Hematopoietic multipotent progenitor cell treated with erythropoietin and hydrocortisone succinate and interleukin-3 and kit ligand, for 17 days (in vitro differentiated cells): ENCODE data around the gene SUFU.
"Not testable (repeated sequence)": the region's sequence is repeated elsewhere in the genome, so short reads cannot be mapped to it uniquely, and the experiment has no call there.

Source experiments
- DNase-seq: peaks from one replicate; pipeline ENCODE4 v3.0.0-alpha.2; 2015; ENCODE audit warnings: low spot score

SUFU gene

DNA sequence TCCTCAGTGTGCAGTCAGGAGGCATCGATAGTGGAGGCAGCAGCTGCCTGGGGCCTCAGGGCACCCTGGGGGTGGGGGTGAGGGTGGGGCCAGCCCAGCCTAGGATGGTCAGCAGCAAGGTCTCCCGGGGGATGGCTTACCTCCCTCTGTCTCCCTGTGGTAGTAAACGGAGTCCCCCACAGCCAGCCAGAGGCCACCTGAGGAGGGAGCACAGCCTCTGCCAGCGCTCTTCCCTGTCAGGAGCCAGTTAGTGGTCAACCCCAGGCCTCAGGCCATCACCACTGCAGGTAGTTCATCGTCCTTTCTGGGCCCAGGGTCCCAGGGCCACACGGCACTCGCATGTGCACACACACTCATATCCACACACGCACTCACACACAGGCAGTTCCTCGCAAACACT, 23.4 kb upstream of the SUFU start:
- no peak for DNase-seq

DNA sequence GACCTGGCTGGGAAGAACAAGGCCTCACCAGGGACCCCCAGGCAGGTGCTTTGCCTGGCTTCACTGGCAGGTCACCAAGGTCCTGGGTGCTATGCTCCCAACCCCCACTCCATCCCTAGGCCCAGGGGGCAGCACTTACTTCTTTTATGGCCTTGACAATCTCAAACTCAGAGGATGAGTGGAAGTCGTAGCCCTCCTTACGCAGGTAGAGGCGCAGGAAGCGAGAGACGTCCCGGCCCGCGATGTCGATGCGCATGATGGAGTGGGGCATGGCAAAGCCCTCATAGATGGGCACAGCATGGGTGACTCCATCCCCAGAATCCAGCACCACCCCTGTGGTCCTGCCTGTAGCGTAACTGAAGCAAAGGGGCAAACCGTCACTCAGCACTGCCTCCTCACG, 19.8 kb upstream of the SUFU start:
- DNase-seq = no peak

DNA sequence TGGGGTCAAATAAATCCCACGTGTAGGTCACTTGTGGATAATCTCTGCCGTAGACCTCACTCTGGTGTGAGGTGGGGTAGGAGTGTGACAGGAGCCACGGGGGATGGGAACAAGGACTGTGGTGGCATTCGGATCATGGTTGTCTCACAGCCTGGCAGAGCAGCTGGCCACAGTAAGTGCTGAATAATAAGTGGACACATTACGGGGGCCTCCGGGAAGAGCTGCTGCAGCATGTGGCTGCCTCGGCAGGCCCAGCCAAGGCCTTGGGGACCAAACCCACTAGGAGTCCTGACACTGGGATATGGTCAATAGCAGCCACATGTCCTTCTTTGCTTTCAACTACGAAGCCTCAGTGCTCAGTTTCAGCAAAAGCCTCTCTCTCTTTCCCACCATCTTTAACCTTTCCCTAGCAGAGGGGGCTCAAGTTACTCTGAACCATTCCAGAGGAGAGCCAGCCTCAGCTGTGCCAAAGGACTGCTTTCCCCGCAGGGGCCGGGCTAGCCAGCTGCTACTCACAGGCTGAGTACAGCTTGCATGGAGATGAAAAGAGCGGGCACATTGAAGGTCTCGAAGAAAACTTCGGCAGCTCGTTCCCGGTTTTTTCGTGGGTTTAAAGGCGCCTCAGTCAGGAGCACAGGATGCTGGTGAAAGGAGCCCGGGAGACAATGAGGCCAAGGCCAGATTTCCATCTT, 18.5 kb upstream of the SUFU start:
- no peak for DNase-seq

DNA sequence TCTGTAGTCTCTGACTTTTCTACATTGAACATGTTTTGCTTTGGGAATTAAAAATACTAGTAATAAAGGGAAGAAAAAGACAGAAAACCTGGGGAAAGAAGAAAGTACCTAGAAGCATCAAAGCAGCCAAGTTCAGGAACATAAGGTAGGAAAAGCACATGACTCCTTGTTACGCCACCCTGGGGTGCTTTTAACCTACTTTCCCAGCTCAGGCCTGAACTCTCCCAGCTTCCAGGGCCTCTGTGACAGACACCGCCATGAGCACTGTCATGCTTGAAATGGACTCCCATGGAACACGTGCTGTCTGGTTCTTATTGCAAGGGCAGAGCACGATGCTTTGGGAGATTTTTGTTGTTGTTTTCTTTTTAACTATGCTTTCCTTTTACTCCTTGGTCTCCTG, 12.6 kb upstream of the SUFU start:
- DNase-seq = no peak

DNA sequence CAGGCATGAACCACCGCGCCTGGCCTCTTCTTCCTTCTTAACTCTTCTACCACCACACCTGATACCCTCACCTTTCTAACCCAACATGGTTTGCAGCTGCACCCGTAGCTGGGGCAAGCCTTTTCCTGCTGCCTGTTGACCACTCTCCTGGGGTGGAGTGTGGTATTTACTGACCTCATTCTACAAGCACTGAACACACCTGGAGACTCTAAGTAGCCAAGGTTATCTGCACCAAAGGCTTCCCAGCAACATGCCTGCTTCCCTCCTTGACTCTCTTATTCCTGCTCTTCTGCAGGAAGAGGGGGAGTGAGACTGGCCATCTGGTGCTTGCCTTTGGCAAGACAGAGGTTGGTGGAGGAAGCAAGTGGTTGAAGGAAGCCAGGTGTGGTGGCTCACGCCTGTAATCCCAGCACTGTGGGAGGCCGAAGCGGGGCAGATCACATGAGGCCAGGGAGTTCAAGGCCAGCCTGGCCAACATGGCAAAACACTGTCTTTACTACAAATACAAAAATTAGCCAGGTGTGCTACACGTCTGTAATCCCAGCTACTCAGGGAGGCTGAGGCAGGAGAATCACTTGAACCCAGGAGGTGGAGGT, 11.3 kb upstream of the SUFU start:
- no peak for DNase-seq

DNA sequence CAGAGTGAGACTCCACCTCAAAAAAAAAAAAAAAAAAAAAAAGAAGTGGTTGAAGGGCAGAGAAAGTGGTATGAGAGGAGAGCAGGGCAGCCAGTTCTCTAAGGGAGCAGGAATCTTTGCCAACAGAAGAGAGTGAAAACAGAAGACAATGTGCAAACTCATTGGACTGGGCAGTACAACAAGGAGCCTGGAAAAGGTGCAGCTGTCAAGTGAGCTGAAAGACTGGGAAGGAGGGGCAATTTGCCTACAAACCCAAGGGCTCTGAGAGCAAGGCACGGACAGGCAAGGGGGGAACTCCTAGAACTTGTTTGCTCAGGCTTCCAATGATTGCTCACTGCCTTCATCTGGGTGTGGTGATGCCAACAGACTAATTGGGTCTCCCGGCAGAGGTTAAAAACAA, 10.8 kb upstream of the SUFU start:
- no peak for DNase-seq

DNA sequence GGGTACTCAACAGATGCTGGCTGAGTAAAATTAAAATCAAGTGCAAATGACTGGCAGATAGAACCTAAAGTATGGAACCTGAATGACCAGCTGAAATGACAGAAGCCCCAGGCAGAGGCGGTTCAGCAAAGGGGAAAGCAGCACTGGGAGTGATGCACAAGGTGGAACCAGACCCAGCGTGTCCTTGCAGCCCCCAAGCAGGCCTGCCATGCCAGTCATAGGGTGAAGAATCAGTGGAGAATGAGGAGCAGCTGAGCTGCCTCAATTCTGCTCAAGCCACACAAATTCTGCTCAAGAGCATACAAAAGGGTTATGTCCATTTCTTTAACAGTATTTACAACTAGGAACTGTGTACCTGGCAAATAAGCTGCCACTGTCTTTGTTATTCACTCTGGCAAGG, 10.0 kb upstream of the SUFU start:
- DNase-seq = no peak

DNA sequence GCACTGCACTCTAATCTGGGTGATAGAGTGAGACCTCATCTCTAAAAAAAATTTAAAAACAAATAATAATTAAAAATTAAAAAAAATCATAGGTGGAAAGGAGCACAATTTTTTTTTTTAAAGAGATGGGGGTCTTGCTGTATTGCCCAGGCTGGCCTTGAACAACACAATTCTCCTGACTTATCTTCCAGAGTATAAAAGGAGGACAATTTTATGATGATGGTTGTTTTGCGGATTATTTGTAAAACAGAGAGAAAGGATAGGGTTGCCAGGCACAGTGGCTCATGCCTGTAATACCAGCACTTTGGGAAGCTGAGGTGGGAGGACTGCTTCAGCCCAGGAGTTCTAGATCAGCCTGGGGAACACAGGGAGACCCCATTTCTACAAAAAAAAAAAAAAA, 6.2 kb upstream of the SUFU start:
- DNase-seq = no peak

DNA sequence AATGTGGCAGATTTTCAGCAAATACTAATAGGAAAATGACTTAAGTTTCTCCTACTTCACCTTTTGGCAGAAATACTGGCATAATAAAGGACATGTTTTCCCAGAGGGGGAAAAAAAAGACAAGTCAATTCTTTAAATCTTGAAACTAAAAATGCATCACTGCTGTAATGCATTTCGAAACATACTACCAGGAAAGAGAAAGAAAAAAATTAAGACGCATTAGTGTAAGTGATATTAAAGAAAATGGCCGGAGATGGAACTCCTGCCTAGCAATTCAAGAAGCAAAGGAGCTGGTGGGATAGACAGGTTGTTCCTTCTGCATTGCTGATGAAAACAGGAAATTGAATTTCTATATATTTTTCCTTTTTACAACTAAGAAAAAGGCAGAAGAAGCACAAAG, 4.4 kb upstream of the SUFU start:
- no peak for DNase-seq

DNA sequence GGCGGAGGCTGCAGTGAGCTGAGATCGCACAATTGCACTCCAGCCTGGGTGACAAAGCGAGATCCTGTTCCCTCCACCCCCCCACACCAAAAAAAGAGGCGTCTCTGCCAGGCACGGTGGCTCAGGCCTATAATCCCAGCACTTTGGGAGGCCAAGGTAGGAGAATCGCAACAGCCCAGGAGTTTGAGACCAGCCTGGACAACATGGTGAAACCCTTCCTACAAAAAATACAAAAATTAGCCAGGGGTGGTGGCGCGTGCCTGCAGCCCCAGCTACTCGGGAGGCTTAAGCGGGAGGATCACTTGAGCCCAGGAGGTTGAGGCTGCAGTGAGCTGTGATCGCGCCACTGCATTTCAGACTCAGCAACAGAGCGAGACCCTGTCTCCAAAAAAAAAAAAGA, 3.1 kb upstream of the SUFU start:
- not testable (repeated sequence) for DNase-seq

DNA sequence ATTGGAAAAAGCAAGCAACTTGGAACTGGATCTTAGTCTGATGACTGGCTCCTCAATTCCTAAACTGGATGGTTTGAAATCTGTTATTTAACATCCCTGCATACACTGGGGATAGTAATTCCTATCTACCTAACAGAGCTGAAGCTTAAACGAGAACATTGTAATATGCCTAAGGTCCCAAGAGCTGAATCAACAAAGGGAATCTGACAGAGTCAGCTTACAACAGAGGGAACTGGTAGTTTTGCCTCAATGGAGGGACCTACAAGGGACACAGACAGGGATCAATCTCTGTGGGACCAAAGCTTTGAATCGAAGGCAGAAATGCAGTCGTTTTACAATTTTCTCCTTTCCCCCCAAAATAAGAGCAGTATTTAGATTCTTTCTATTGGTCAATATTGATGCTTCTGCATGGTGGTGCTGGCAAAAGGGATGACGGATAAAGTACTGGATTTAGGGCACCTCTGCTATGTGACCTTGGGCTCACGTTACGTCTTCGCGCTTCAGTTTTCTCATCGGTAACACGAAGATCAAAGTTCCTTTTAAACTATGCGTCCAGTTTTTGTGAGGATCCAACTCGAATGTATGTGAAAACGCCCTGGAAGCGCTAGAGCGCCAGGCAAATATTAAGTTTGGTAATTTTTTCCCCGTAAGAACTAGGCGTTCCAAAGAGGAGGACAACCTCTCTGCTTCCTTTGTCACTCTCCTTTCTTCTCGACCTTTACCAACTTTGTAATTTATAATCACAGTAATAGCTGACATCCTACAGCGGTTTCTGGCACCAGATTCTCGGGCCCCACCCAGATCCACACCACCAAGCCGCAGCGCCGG, 2.4 kb upstream of the SUFU start:
- peak; percentile 19 for DNase-seq

DNA sequence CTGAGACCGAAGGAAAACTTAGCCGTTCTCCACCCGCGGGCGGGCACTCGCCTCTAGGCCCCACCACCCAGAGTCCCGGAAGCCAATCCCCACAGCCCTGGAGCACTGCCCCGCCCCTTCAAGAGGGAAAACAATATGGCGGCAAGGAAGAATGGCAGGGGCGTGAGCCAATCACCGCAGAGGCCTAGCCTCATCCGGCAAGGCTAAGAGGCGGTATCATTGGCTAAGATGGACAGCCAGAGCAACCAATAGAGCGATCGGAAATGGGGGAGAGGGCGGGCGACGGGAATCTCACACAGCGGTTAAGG, 1.8 kb upstream of the SUFU start:
- DNase-seq = peak; percentile 100

DNA sequence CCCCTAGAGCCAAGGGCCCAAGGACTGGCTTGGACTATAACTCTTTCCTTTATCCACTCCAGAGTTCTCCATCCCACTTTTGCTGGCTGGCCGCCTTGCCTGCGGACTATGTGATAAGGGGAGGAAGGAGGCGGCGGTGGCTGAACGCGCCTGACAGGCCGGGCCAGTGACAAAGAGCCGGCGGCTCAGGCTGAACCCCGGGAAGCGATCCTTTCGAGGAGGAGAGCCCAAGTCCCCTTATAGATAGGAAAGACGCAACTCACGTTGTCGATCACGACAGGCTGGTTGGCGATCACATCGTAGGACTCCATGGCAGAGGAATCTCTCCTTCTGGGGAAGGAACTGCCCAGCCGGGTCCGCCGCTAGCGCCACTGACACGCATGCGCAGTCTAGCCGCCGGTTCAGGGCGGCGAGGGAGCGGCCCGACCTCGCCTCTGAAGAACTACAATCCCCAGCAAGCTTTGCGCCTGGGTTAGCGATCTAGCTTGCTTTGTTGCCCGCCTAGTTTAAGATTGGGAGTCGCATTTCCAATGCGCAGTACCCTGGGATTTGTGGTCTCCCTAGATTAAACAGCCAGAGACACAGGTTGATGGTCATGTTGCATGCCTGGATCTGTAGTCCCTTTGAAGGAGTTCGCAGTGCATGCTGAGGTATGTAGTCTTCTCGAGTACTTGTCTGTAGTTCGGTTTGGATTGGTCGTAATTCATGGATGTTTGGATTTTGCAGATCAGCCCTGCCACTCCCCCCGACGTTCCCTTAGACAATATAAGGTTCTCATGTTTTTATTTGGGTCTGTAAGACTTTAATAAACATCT, 1.2 kb upstream of the SUFU start, which contains the start of gene ACTR1A:
ACTR1A (minus strand) TSS at position 376 of the 815 bp plus-strand sequence; CDS start at position 311, 65 bp downstream.
- DNase-seq = peak; percentile 99

DNA sequence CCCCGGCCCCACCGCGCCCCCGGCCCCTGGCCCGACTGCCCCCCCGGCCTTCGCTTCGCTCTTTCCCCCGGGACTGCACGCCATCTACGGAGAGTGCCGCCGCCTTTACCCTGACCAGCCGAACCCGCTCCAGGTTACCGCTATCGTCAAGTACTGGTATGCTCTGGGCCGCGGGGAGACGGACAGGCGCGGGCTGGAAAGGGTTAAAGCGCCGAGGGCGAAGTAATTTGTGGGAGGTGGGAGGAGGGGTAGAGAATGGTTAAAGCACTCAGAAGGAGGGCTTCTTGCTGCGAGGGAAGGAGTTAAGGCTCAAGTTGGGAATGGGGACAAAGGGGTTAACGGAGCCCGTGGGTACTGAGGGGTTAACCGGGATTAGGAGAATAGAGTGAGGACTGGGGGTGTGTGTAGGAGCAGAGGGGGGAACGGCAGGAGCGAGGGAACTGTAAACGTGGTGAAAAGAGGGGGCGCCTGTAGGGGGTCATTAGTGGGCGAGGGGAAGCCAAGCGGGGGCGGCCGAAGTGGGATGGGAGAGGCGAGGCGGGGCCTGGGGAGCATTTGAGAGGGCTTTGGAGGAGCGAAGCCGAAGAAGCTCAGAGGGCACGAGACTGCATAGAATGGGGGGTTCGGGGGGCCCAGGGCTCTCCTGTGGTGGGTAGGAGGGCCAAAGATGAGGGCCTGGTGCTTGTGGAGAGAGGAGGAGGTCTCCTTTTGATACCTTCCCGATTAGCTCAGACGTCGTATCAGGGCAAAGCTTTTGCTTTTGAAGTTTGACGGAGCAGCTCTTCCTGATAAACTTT, 605 bp downstream of the SUFU start:
- peak; percentile 36 for DNase-seq

DNA sequence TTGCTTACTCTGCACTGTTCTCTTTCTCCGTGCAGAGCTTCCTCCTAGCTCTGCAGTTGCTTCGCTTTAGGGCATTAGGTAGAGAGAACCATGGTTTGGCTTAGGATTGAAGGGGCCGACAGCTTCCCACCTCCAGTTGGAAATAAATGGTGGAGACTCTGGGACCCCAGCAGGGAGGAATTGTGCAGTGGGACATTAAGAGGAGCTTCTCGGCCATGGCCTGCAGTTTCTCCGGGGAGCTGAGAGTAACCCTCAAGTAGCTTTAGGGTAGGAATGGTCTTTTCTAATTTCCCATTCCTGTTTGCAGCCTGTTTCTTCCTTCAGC, 1.2 kb downstream of the SUFU start:
- no peak for DNase-seq

DNA sequence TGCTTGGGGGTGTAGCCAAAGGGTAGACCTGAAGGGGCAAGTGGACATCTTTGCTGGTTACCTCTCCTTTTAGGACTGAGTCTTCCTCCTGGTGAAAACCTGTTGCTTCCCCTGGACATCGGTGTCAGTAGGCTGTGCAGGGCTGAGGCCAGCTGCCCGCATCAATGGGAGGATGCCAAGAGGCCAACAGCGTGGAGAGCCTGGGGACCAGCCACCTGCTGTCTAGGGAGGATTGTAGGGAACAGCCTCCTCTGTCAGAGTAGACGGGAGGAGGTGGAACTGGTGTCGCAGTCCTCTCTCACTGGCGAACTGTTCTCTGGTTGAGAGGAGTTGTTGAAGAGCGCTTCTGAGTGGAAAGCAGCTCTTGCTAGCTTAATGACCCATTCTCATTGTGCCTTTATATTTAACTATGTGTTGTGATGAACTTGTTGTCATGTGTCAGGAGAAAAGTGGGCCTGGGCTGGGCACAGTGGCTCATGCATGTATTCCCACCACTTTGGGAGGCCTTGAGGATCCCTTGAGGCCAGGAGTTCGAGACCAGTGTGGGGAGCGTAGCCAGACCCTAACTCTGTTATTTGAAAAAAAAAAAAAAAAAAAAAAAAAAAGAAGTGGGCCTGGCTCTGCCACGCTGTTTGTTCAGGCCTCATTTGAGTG, 1.8 kb downstream of the SUFU start:
- DNase-seq = no peak

DNA sequence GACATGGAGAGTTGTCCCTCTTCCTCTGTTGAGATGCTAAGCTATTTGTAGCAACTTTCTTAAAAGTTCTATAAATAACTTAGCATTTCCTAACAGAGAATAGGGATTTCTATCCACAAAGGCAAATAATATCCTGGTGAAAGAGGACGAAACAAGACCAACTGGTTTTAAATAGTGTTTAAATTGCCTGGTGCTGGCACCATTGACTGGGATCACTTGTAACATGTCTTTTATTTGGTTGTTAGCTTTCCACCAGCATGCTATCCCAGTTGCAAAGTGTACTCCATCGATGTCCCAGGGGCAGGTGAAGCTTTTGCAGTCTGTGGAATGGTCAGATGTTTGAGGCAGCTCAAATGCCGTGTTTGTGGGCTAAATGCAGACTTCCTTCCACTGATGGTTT, 3.7 kb downstream of the SUFU start:
- no peak for DNase-seq

DNA sequence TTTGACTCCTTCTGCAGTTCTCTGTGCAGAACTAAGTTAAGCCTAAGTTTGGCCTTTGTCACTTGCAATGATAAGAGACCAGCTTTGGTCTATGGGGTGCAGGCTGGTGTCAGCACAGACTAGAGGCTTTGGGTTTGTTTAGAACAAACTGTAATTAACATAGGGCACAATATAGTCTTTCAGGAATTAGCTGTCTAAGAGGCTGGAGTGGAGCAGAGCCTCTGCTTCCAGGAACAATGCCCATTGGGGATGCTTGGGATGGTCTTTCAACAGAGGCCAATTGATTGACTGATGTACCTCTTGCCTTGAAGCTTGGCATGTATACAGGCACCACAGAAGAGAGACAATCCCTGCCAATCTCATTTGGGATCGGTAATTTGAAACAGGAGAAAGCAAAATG, 4.7 kb downstream of the SUFU start:
- DNase-seq = no peak

DNA sequence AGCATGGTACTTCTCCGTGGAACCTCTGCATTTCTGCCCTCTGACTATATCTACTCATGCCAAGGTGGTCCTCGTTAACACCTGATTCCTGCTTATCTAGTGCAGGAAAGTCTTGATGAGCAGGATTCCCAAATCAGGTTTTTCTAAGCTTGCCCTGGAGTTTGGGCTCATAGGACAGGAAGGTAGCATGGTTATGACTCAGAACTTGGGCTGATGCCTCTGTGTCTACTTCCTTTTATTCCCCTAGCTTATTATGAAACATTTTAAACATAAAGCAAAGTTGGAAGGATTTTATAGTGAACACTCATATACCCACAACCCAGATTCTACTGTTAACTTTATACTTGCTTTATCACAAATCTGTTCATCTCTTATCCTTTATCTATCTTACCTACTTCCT, 5.6 kb downstream of the SUFU start:
- DNase-seq = no peak

DNA sequence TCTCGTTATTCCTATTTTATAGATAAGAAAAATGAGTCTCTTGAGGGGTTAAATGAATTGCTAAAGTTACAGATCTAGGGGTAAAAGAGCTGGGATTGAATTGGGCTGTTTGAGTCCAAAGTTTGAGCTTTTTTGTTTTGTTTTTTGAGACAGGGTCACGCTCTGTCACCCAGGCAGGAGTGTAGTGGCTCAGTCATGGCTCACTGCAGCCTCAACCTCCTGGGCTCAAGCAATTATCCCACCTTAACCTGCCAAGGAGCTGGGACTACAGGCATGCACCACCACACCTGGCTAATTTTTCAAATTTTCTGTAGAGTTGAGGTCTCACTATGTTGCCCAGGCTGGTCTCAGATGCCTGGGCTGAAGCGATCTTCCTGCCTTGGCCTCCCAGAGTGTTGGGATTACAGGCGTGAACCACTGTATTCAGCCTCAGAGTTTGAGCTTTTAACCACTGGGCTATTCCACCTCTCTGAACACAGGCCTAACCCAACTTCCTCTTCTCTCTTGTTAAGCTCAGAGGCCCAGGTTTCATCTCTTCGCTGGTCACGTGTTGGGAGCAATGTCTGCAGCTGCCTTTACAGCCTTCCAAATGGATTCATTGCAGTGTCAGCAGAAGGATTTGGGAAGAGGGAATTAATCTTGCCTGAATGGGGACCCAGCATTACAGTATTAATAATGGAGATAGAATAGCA, 8.0 kb downstream of the SUFU start:
- no peak for DNase-seq
